Right hindlimb (tissue), 1 donor: ENCODE measurements around the gene MYO19.
A peak's percentile ranks its signal among the peaks of the same experiment; 100 is the strongest.

Source experiments
- DNase-seq: peaks from one replicate; pipeline ENCODE4 v3.0.0-alpha.2; 2018

MYO19 gene

GRCh38 chr17:36534840-36535668, at the start of gene MYO19, which contains the start of gene PIGW:
MYO19 (minus strand) TSS chr17:36534868; CDS start chr17:36532538, 2,330 bp downstream.
PIGW (plus strand) TSS chr17:36534987; CDS start chr17:36537102, 2,115 bp downstream.
- peak; percentile 93 for DNase-seq

GRCh38 chr17:36583787-36584186, 49.1 kb upstream of the MYO19 start:
- no peak for DNase-seq

- no peak for DNase-seq
Measured at GRCh38 chr17:36578671-36579070, 44.0 kb upstream of the MYO19 start.

DNA sequence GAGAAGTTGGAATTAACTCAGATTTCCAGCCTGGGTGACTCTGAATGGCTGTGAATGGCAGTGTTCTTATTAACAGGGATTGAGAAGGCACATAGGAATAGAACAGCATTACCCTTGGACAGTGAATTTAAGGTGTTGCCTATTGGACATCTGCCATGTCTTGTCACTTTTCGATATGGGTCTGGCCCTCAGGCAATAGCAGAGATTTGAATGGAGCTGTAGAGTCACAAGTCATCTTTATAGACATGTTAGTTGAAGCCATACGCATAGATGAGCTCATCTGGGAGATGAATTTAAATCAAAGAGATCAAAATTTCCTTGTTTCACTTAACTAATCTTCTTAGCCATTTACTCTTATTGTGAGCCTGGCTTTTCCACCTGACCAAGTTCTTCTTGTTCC, 42.1 kb upstream of the MYO19 start:
- DNase-seq, result no peak

DNA sequence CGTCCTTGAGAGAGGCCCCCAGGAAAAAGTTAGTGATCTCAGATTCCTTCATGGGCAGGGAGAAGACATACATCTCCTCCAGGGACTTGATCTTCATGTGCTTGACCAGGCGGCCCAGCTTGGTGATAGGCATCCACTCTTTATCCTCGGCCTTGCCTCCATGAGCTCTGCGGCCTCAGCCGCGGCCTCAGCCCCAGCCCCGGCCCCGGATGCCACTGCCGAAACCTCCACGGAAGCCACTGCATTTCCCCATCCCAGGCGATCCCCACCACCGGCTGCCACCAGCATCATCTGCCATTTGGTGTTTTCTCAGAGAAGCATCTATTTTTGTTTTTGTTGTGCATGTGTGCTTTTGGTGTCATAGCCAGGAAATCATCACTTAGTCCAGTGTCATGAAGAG, 40.4 kb upstream of the MYO19 start:
- no peak for DNase-seq

DNA sequence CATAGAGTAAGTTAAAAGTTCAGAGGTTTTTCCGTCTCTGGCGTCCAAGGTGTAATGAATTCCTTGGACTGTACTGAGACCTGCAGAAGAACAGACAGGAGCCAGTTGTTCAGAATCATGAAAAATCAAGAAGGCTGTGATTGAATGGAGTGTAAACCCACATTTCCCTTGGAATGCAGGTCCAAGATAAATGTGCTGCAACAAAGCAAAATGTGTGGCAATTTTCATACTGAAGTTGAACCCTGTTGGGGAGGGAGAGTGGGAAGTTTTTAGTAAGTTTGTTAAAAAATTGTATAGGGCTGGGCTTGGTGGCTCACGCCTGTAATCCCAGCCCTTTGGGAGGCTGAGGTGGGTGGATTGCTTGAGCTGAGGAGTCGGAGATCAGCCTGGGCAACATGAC, 31.4 kb upstream of the MYO19 start:
- no peak for DNase-seq

- DNase-seq, result no peak
Measured at GRCh38 chr17:36553459-36553858, 18.8 kb upstream of the MYO19 start.

- no peak for DNase-seq
Measured at GRCh38 chr17:36550491-36551417, 16.1 kb upstream of the MYO19 start.

DNA sequence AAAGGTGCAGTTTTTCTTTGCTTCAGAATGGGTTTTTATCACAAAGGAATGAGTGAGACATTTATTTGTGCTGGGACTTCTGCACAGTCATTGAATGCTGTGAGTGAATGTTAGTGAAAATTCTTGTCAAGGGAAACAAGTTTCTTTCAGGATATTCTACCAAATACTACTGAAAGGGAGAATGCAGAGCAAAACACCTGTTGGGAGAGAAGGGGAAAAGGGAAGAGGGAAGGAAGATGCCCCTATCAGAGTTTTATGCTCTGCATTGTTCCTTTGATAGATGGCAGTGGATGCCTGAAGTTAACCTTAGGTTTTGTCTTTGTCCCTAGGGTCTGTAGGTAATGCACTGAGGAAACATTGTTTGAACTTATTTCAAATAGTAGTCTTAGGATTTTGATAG, 13.1 kb upstream of the MYO19 start:
- no peak for DNase-seq

DNA sequence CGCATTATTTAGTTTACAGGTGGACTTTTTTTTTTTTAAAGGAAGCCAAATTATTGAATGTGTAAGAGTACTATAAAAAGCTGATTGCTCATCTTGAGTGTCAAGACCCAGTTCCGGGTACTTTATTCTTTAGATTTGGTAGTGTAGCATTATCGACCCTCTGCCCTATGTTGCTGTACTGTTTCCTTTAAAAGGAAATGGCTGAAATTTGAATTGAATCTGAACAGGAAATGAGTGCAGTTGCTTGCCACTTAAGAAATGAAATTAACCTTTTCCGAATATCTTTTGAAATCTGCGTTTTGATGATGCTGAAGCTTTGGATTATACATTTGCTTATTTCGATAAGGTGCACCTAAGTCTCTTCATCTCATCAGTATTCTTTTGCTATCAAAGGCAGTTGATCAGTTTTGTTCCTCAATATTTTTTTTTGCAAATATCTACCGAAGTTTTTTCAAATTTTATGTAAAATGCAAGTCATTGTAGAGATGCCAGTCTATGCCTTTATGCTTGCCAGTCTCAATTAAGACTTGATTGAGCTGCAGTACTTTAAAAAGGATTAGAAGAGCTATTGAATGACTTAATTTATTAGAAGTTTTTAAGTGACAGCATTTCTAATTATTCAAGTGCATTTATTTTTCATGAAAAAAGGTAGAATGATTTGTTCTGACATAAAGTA, 11.9 kb upstream of the MYO19 start:
- no peak for DNase-seq

DNA sequence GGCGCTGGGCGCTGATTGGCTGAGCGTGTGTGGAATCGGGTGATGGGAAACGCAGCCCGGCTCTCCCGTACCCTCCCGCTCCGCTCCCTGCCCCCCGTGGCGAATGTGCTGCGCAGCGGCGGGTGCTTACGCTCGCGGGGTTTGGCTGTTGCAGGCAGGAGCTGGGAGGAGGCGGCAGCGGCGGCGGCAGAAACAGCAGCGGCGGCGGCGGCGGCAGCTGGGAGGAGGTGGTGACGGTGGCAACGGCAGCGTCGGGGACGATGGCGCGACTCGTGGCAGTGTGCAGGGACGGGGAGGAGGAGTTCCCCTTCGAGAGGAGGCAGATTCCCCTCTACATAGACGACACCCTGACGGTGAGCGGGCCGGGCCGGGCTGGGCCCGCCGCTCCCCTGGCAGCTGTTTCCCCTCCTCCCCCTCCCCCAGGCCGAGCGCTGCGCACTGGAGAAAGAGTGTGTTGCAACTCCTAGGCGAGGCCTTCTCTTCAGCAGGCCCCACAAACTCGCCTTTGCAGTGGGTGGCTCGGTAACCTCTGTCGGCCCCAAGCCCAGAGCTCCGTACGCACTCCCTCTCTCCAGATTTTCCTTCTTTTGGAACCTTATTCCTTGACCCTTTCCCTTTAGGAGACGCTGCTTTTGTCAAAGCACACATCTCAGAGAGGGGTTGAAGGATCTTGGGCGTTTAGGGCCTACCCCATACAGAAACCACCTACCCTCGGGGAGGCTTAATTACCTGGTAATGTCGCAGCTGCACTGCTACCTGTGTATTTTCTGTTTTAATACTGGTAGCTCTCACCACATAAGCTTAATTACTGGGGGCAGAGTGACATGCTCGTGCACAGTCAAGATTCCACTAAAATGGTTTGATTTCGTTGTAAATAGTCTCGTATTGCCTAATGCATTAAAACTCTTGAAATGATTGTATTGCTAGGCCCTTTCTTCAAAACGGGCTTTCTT, 11.1 kb upstream of the MYO19 start:
- DNase-seq, result peak; percentile 99

DNA sequence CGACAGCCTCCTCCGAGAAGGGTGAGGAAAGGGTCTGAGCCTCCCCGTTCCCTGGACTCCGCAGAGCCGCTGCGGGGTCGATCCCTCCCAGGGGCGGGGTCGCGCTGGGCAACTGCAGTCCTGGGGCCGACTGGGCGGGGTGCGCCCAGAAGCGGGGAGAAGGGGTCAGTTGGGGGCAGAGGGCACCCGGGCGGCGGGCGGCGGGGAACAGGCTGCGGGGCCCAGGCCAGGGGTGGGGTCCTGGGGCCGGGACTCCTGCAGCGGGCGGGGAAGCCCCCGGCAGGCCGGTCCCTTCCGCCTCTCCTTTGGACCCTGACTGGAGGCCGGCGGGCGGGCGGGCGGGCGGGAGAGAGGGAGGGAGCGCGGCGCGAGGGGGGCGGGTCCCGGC, 10.4 kb upstream of the MYO19 start:
- DNase-seq, result no peak

DNA sequence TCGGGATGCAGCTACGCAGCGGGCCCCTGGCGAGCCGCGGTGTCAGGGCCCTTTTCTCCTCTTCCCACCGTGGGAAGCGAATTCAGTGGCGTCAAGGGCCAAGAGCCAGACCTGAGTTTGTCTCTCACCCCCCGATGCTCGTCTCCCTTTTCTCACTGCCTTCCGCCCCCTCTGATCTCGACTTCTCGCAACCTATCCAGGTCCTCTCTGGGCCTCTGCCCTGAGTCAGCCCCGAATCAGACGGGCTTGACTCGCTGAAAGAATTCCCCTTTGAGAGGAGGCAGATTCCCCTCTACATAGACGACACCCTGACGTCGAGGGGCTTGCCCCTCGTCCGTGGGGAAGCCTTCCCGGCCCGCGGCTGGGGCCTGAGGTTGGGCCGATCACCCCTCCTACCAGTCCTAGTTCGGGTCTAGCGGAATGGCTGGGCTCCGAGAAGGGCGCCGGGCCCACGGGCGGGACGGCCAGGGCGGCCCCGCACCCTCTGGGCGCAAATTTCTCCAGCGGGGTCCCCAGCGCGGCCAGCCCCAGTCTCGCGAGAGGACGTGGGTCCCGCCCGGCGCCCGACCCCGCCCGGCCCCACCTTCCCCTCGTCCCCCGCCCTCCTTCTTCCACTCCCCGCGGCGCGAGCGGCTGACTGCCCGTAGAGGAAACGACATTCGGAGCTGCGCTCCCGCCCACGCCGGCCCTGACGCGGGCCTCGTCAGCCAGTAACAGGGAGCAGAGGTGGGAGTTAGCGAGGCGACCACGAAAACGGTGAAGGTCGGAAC, 9.8 kb upstream of the MYO19 start, which contains the start of gene GGNBP2:
Gene GGNBP2, plus strand, starts transcription at position 613 of the 770 bp plus-strand sequence. CDS start 806 bp downstream, outside the sequence.
- peak; percentile 97 for DNase-seq

DNA sequence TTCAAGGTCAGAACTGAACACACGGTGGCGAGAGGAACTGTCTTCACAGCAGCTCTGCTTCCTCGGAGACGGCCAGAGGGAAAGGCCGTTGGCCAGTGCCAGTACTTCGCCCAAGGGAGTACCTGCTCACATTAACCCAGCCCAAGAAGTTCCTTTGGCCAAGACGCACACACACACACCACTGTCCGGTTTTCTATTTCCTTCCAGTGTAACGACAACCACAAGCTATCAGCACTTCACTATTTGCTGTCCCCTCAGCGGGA, 9.3 kb upstream of the MYO19 start:
- peak; percentile 53 for DNase-seq

GRCh38 chr17:36542755-36543154, 8.1 kb upstream of the MYO19 start:
- no peak for DNase-seq

- no peak for DNase-seq
Measured at GRCh38 chr17:36540696-36541095, 6.0 kb upstream of the MYO19 start.

- DNase-seq, result no peak
Measured at GRCh38 chr17:36535669-36536081, 1.0 kb upstream of the MYO19 start.

GRCh38 chr17:36533935-36534839, 481 bp downstream of the MYO19 start:
- peak; percentile 71 for DNase-seq

DNA sequence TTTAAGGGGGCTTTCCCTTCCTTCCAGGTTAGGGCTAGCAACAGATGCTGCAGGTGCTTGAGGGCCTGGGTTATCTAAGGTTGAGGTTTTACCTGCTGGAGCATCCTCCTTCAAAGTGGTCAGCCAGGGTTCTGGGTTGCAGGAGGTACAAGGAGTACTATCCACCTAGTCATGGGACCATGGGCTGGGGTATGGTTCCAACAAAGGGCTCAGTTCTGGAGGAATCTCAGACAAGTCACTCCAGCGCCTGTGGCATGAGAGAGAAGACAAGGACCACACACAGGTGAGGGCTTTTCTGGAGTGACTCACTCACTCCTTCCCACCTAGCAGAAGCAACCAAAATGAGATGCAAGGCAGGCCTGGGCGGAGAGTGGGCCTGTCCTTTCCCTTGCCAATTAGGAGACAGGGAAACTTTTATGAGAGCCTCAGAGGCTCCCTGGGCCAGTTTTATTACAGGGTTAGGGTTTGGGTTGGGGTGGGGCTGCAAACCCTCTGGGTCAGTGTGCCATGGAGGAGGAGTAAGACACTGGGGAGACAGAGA, 2.2 kb downstream of the MYO19 start:
- DNase-seq, result no peak

DNA sequence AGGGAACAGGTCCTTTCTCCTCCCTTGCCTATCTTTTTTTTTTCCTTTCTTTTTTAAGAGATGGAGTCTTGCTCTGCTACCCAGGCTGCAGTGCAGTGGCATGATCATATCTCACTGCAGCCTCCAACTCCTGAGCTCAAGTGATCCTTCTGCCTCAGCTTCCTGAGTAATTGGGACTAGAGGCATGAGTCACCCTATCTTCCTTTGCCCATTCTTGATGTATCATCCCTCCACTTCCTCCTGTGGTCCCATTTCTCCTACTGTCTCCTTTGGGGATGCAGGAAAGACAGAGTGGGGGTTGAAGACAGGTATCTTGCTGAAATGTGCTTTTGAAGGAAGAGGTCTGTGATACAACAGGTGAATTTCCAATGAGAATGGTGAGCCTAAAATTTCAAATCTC, 5.5 kb downstream of the MYO19 start:
- no peak for DNase-seq
